ENCODE measurements around the gene HK2. TPM values are rescaled to one million over a fixed set of nuclear protein-coding genes. Genes with fewer than 3 reads are reported as not detected.
"Not testable (repeated sequence)": the region's sequence is repeated elsewhere in the genome, so short reads cannot be mapped to it uniquely, and the experiment has no call there.

HK2 gene
- total RNA-seq, 4 donors from 2014 or later, result 0.29 to 8.6 (median 1.2) TPM

GRCh38 chr2:74902281-74902860 is 68.4 kb downstream of the HK2 start:
- TF ChIP-seq CTCF (IDR thresholded peaks at IDR 0.05) (no peak), POLR2A (IDR thresholded peaks at IDR 0.05) (no peak)
- H3K36me3 ChIP-seq, result no peaks in the 10 kb centered on the region
- no peaks in the 10 kb centered on the region for H3K27me3 ChIP-seq
- no peak overlapping the region for H3K27ac ChIP-seq
- H3K4me1 ChIP-seq, result no peaks in the 10 kb centered on the region
- no peaks in the 10 kb centered on the region for H3K9me3 ChIP-seq
- no peak overlapping the region for H3K4me3 ChIP-seq
- intact Hi-C loops (cut with DNase I; ENCODE audit: low total_unique reads), result no loop called here
- no peak for DNase-seq

GRCh38 chr2:74906395-74906794 is 72.5 kb downstream of the HK2 start:
- H3K4me3 ChIP-seq, result no peak overlapping the region
- no peaks in the 10 kb centered on the region for H3K9me3 ChIP-seq
- H3K36me3 ChIP-seq, result no peaks in the 10 kb centered on the region
- DNase-seq, result no peak
- no peaks in the 10 kb centered on the region for H3K4me1 ChIP-seq
- TF ChIP-seq POLR2A (IDR thresholded peaks at IDR 0.05) (no peak), CTCF (IDR thresholded peaks at IDR 0.05) (no peak)
- no peaks in the 10 kb centered on the region for H3K27me3 ChIP-seq
- no peak overlapping the region for H3K27ac ChIP-seq
- intact Hi-C loops (cut with DNase I; ENCODE audit: low total_unique reads), result no loop called here

- H3K4me1 ChIP-seq; intact Hi-C loops (cut with DNase I; ENCODE audit: low total_unique reads); H3K9me3 ChIP-seq: not testable (repeated sequence)
Observed at GRCh38 chr2:74907560-74907959, 73.6 kb downstream of the HK2 start.

GRCh38 chr2:74908748-74909444 is 75.0 kb downstream of the HK2 start:
- DNase-seq, result no peak
- Histone ChIP-seq H3K36me3 (no peaks in the 10 kb centered on the region), H3K27ac (no peak overlapping the region), H3K9me3 (no peaks in the 10 kb centered on the region), H3K4me3 (no peak overlapping the region), H3K4me1 (no peaks in the 10 kb centered on the region), H3K27me3 (no peaks in the 10 kb centered on the region)
- intact Hi-C loops (cut with DNase I; ENCODE audit: low total_unique reads), result no loop called here
- no peak for TF ChIP-seq CTCF (IDR thresholded peaks at IDR 0.05)
- no peak for TF ChIP-seq POLR2A (IDR thresholded peaks at IDR 0.05)

More at GRCh38 chr2:74907560-74907959, 73.6 kb downstream of the HK2 start:
- not testable (repeated sequence) for DNase-seq, H3K27me3 ChIP-seq, H3K36me3 ChIP-seq, H3K27ac ChIP-seq, H3K4me3 ChIP-seq

- H3K36me3 ChIP-seq, result no peaks in the 10 kb centered on the region
- no peak overlapping the region for H3K27ac ChIP-seq
- intact Hi-C loops (cut with DNase I; ENCODE audit: low total_unique reads), result no loop called here
- DNase-seq, result no peak
- TF ChIP-seq POLR2A (IDR thresholded peaks at IDR 0.05), result no peak
- no peak for TF ChIP-seq CTCF (IDR thresholded peaks at IDR 0.05)
- H3K4me3 ChIP-seq, result no peak overlapping the region
- H3K9me3 ChIP-seq, result no peaks in the 10 kb centered on the region
- no peaks in the 10 kb centered on the region for H3K27me3 ChIP-seq
- no peaks in the 10 kb centered on the region for H3K4me1 ChIP-seq
Observed at GRCh38 chr2:74910245-74910644, 76.3 kb downstream of the HK2 start.

All from uterus (tissue), 4 donors.